GM19455 (cell line): Measurements from ENCODE around the gene LIN7B.

Experiments
- ATAC-seq: cut with Tn5 transposase; IDR thresholded peaks from one replicate; pipeline ENCODE4 v1.9.1; 2021; ENCODE audit not compliant: unreplicated experiment

LIN7B gene

GRCh38 chr19:49094505-49095482, 19.4 kb upstream of the LIN7B start:
- no peak for ATAC-seq

GRCh38 chr19:49097453-49098288, 16.5 kb upstream of the LIN7B start:
- no peak for ATAC-seq

GRCh38 chr19:49098795-49099194, 15.4 kb upstream of the LIN7B start:
- ATAC-seq, result no peak

GRCh38 chr19:49101160-49101559, 13.0 kb upstream of the LIN7B start:
- ATAC-seq, result no peak

GRCh38 chr19:49102303-49102702, 11.9 kb upstream of the LIN7B start:
- no peak for ATAC-seq

GRCh38 chr19:49103331-49104085, 10.7 kb upstream of the LIN7B start:
- ATAC-seq, result no peak

- ATAC-seq, result no peak
Measured at GRCh38 chr19:49104229-49104864, 9.8 kb upstream of the LIN7B start.

- ATAC-seq, result no peak
Measured at GRCh38 chr19:49106648-49107135, 7.5 kb upstream of the LIN7B start.

- ATAC-seq, result no peak
Measured at GRCh38 chr19:49107625-49108459, 6.3 kb upstream of the LIN7B start.

GRCh38 chr19:49109051-49109450, 5.1 kb upstream of the LIN7B start:
- no peak for ATAC-seq

GRCh38 chr19:49109569-49110233, 4.5 kb upstream of the LIN7B start:
- no peak for ATAC-seq

- ATAC-seq, result no peak
Measured at GRCh38 chr19:49110567-49110966, 3.6 kb upstream of the LIN7B start.

GRCh38 chr19:49111218-49111998, 2.8 kb upstream of the LIN7B start:
- ATAC-seq, result no peak

- no peak for ATAC-seq
Measured at GRCh38 chr19:49114630-49115363, 627 bp downstream of the LIN7B start.

- ATAC-seq, result no peak
Measured at GRCh38 chr19:49116544-49116943, 2.4 kb downstream of the LIN7B start.

- no peak for ATAC-seq
Measured at GRCh38 chr19:49117677-49118564, 3.8 kb downstream of the LIN7B start.
